Endothelial cell of umbilical vein (primary cell): ENCODE results near the gene PRKX. TPM values are rescaled to one million over a fixed set of nuclear protein-coding genes. Genes with fewer than 3 reads are reported as not detected.

Experiments used
- BruUV-seq: library from RNA; stranded (reverse); fragments of 400-500 nt; replicated peaks from 2 replicates; lab custom pipeline; 2021; lab: Mats Ljungman, UMichigan
- CTCF ChIA-PET: fragments of 300-600, 350-600 bp; sonication (Branson Sonifier 250); formaldehyde crosslinking; loops from one replicate; lab custom pipeline; 2021; ENCODE audit warnings: antibody characterized with exemption, inconsistent platforms; lab: Charles Lee
- POLR2A ChIA-PET: fragments of 300-600, 350-600 bp; sonication (Branson Sonifier 250); formaldehyde crosslinking; loops from one replicate; lab custom pipeline; 2021; ENCODE audit warnings: antibody characterized with exemption, inconsistent platforms; lab: Charles Lee
- DNase-seq: peaks from one replicate; pipeline ENCODE4 v3.0.0-alpha.2; 2011; ENCODE audit warnings: low read depth, low spot score
- FAIRE-seq: peaks from 2 replicates; lab custom pipeline; 2011; peaks lifted over from hg19 to GRCh38; lab: Jason Lieb, UNC
- H2AFZ ChIP-seq: 2 replicates; pipeline ENCODE4 v1.6.0; 2012; ENCODE audit warnings: low read depth, low read length, control low read depth, inconsistent platforms
- H3K27ac ChIP-seq: 2 replicates; pipeline ENCODE4 v1.5.1; 2011; ENCODE audit warnings: low read depth, mild to moderate bottlenecking, control low read depth, low read length, moderate library complexity; ENCODE audit not compliant: insufficient read depth
- H3K27me3 ChIP-seq, 2 experiments: 2 replicates each; pipeline versions ENCODE4 v1.6.0 to v1.6.1; 2011; ENCODE audit warnings: low read length in 2 of 2, mixed read lengths in 1 of 2; ENCODE audit not compliant: control insufficient read depth in 2 of 2, insufficient read depth in 2 of 2
- H3K36me3 ChIP-seq, 2 experiments: 2 replicates in 1 of 2; 3 replicates in 1 of 2; pipeline ENCODE4 v1.5.1; 2011; ENCODE audit warnings: low read length in 2 of 2, mild to moderate bottlenecking in 1 of 2, moderate library complexity in 1 of 2; ENCODE audit not compliant: control insufficient read depth in 2 of 2, insufficient read depth in 2 of 2; ENCODE audit errors: extremely low read depth in 1 of 2
- H3K4me1 ChIP-seq: 3 replicates; pipeline ENCODE4 v1.5.1; 2011; ENCODE audit warnings: mild to moderate bottlenecking, low read length; ENCODE audit not compliant: control insufficient read depth, insufficient read depth; ENCODE audit errors: extremely low read depth
- H3K4me2 ChIP-seq: 2 replicates; pipeline ENCODE4 v1.6.1; 2011; ENCODE audit warnings: low read length, control low read depth, mixed read lengths; ENCODE audit not compliant: insufficient read depth
- H3K4me3 ChIP-seq, 3 experiments: fragments of 200-600 bp in 1 of 3; sonication (generic), shearing (Covaris generic) in 1 of 3; replicated peaks in 1 of 3; 2 replicates each; pipeline ENCODE4 v1.5.1; 2011 to 2016; ENCODE audit warnings: control low read depth in 3 of 3, low read length in 3 of 3, mild to moderate bottlenecking in 2 of 3, inconsistent platforms in 1 of 3, low read depth in 1 of 3, moderate library complexity in 1 of 3; ENCODE audit not compliant: insufficient read depth in 1 of 3
- H3K79me2 ChIP-seq: 2 replicates; pipeline ENCODE4 v1.6.0; 2012; ENCODE audit warnings: low read length, inconsistent platforms; ENCODE audit not compliant: control insufficient read depth, insufficient read depth
- H3K9ac ChIP-seq: replicated peaks from 2 replicates; pipeline ENCODE3; 2011; ENCODE audit warnings: low read length, control low read depth; ENCODE audit not compliant: insufficient read depth; ENCODE audit errors: extremely low read depth
- H3K9me1 ChIP-seq: replicated peaks from 3 replicates; pipeline ENCODE4 v1.6.0; 2011; ENCODE audit warnings: mild to moderate bottlenecking, low read length; ENCODE audit not compliant: control insufficient read depth, insufficient read depth; ENCODE audit errors: extremely low read depth
- H3K9me3 ChIP-seq: replicated peaks from 2 replicates; pipeline ENCODE4 v1.5.1; 2012; ENCODE audit warnings: low read length, inconsistent platforms; ENCODE audit not compliant: control insufficient read depth, insufficient read depth
- H4K20me1 ChIP-seq: replicated peaks from 2 replicates; pipeline ENCODE3; 2011; ENCODE audit warnings: mild to moderate bottlenecking, low read length; ENCODE audit not compliant: control insufficient read depth, insufficient read depth; ENCODE audit errors: extremely low read depth
- EZH2 ChIP-seq: IDR thresholded peaks from 2 replicates; pipeline ENCODE4 v1.6.1; 2012; ENCODE audit warnings: borderline replicate concordance, low read depth, mild to moderate bottlenecking, moderate library complexity, low read length, inconsistent platforms; ENCODE audit not compliant: severe bottlenecking
- FOS ChIP-seq: IDR thresholded peaks from 2 replicates; pipeline ENCODE4 v1.6.1; 2011; ENCODE audit warnings: mild to moderate bottlenecking, low read length, moderate library complexity, borderline replicate concordance; ENCODE audit not compliant: insufficient read depth
- GATA2 ChIP-seq: IDR thresholded peaks from 2 replicates; pipeline ENCODE4 v1.7.0; 2011; ENCODE audit warnings: low read depth, mild to moderate bottlenecking, moderate library complexity, mixed read lengths, low read length; ENCODE audit not compliant: insufficient read length, insufficient read depth
- JUN ChIP-seq: IDR thresholded peaks from 2 replicates; pipeline ENCODE4 v1.6.1; 2011; ENCODE audit warnings: borderline replicate concordance, low read depth; ENCODE audit not compliant: insufficient read length, insufficient read depth
- MYC ChIP-seq: IDR thresholded peaks from one replicate; pipeline ENCODE4 v1.6.1; 2011; ENCODE audit warnings: mild to moderate bottlenecking, low read depth, low read length
- POLR2A ChIP-seq: IDR thresholded peaks from 2 replicates; pipeline ENCODE4 v1.6.1; 2012; ENCODE audit warnings: low read depth, mild to moderate bottlenecking, control low read depth, low read length
- POLR2AphosphoS5 ChIP-seq: IDR thresholded peaks from 2 replicates; pipeline ENCODE4 v1.6.1; 2012; ENCODE audit warnings: low read depth, mild to moderate bottlenecking, control low read depth, low read length, moderate library complexity; ENCODE audit not compliant: insufficient read depth
- dilution Hi-C: fragments of 300-500 bp; cut with MboI; formaldehyde crosslinking; loops from one replicate; pipeline ENCODE4 v1.15.0; 2019; ENCODE audit warnings: low sequenced_read_pairs; ENCODE audit not compliant: extremely low pct_ligation_motif_present
- intact Hi-C: fragments of 100-400 bp; cut with micrococcal nuclease; formaldehyde crosslinking; loops from one replicate; pipeline ENCODE4 v1.10.0; 2022
- polyA plus RNA-seq, 4 experiments: library from polyadenylated mRNA; depleted of rRNA in 3 of 4; stranded (reverse) in 3 of 4; unstranded in 1 of 4; fragments of >200 nt; gene quantifications; 2 replicates each; pipeline versions ENCODE4 v1.2.1 to v1.2.3, GENCODE V29; 2011 to 2012; ENCODE audit warnings: missing spikeins in 1 of 4
- total RNA-seq: library from RNA; stranded (reverse); gene quantifications from 2 replicates; pipeline ENCODE4 v1.2.3, GENCODE V29; 2021
- TF ChIP-seq, protein P1 (sequence below), 2 donors: IDR thresholded peaks; 1 replicate in 1 of 2; 2 replicates in 1 of 2; pipeline ENCODE4 v1.5.1; 2011; ENCODE audit warnings: low read length in 2 of 2, mild to moderate bottlenecking in 2 of 2, moderate library complexity in 2 of 2, control low read depth in 1 of 2, inconsistent platforms in 1 of 2, low read depth in 1 of 2; ENCODE audit not compliant: insufficient read depth in 1 of 2; ENCODE audit errors: extremely low read depth in 1 of 2
- TF ChIP-seq, protein P2 (sequence below): IDR thresholded peaks from 2 replicates; pipeline ENCODE4 v1.6.1; 2011; ENCODE audit not compliant: insufficient read depth, insufficient read length

PRKX gene
- total and polyA plus RNA-seq, 2 donors (not counting 3 experiments of a cell fraction or from before 2014, with no cell fraction given) = 11.2 to 27.5 TPM

DNA sequence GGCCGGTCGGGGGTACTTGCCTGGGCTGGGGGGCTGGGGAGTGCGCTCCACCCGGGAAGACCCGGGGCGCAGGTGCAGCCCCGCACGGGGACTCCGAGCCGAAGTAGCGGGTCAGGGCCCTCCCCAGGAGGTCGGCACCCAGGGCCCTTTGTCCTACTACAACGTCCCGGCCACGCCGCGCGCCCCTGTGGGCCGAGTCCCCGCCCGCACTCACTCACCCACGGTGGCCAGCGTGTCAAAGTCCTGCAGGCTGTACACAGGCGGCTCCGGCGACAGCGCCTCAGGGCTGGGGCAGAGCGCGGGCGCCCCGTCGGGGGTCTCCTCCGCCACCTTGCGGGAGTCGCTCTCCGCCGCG, 602 bp downstream of the PRKX start:
- FAIRE-seq (no peak), DNase-seq (no peak)
- H3K79me2 ChIP-seq = peaks cover 35% of the 10 kb centered on the region
- H3K27me3 ChIP-seq = no peaks in the 10 kb centered on the region
- dilution Hi-C loops (no loop called here), intact Hi-C loops (loop anchor here (1.0 to 10.0 kb wide), 2 partner anchors 13 to 58 kb away; no protein-coding TSS in a partner anchor)
- no peak for TF ChIP-seq EZH2
- TF ChIP-seq, protein P1, sequence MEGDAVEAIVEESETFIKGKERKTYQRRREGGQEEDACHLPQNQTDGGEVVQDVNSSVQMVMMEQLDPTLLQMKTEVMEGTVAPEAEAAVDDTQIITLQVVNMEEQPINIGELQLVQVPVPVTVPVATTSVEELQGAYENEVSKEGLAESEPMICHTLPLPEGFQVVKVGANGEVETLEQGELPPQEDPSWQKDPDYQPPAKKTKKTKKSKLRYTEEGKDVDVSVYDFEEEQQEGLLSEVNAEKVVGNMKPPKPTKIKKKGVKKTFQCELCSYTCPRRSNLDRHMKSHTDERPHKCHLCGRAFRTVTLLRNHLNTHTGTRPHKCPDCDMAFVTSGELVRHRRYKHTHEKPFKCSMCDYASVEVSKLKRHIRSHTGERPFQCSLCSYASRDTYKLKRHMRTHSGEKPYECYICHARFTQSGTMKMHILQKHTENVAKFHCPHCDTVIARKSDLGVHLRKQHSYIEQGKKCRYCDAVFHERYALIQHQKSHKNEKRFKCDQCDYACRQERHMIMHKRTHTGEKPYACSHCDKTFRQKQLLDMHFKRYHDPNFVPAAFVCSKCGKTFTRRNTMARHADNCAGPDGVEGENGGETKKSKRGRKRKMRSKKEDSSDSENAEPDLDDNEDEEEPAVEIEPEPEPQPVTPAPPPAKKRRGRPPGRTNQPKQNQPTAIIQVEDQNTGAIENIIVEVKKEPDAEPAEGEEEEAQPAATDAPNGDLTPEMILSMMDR (IDR thresholded peaks at IDR 0.05; ENCODE audit: extremely low read depth in 1 of 2, insufficient read depth in 1 of 2, low read depth in 1 of 2, low read length in 2 of 2) = no peak
- TF ChIP-seq POLR2A = no peak
- TF ChIP-seq POLR2AphosphoS5 = no peak
- no peak for TF ChIP-seq JUN
- no peak for TF ChIP-seq GATA2
- TF ChIP-seq, protein P2, sequence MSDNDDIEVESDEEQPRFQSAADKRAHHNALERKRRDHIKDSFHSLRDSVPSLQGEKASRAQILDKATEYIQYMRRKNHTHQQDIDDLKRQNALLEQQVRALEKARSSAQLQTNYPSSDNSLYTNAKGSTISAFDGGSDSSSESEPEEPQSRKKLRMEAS = no peak
- TF ChIP-seq FOS = no peak
- no peak for TF ChIP-seq MYC
- ChIA-PET CTCF (no interaction called here), POLR2A (no interaction called here)
- H3K9me3 ChIP-seq = no peaks in the 10 kb centered on the region
- peak overlapping the region; percentile 20 for H3K9ac ChIP-seq
- peak overlapping the region; percentile 54 for H2AFZ ChIP-seq
- no TSS peak for BruUV-seq
- H3K36me3 ChIP-seq = no peaks in the 10 kb centered on the region
- no peaks in the 10 kb centered on the region for H3K9me1 ChIP-seq
- peak overlapping the region; percentile 31 for H3K4me2 ChIP-seq
- H3K4me3 ChIP-seq = peak overlapping the region; percentile 49 to 81 (median 56)
- H3K4me1 ChIP-seq = no peaks in the 10 kb centered on the region
- H3K27ac ChIP-seq = peak overlapping the region; percentile 29
- H4K20me1 ChIP-seq = no peaks in the 10 kb centered on the region
